ENCODE data around the gene TRAF7. TPM values are rescaled to one million over a fixed set of nuclear protein-coding genes. Genes with fewer than 3 reads are reported as not detected.

The TRAF7 gene
- total RNA-seq, 2 experiments from 2014 or later = 53.6 to 82.3 TPM

- H3K9me3 ChIP-seq (ENCODE audit: low read length) = 0 out of 2 replicates have a peak, but pooled peaks cover 8% of the 10 kb centered on the region
- H3K36me3 ChIP-seq (ENCODE audit: insufficient read depth, low read length) = peaks cover 56% of the 10 kb centered on the region
- intact Hi-C loops (cut with micrococcal nuclease; ENCODE audit: unreplicated experiment) = no loop called here
- no TSS peak for BruUV-seq (replicated peaks)
- TF ChIP-seq CTCF (conservative IDR thresholded peaks at IDR 0.05; ENCODE audit: low read length) (no peak), EZH2phosphoT487 (IDR thresholded peaks at IDR 0.05; ENCODE audit: borderline replicate concordance, low read depth, low read length) (no peak)
- no peak overlapping the region for H3K4me2 ChIP-seq (ENCODE audit: low read length)
- peaks cover 29% of the 10 kb centered on the region for H3K79me2 ChIP-seq (ENCODE audit: insufficient read depth, low read depth, low read length)
- no peaks in the 10 kb centered on the region for H3K9me2 ChIP-seq (ENCODE audit: insufficient read depth, low read length)
- H3K4me3 ChIP-seq (ENCODE audit: low read depth, low read length, poor library complexity, severe bottlenecking) = no peak overlapping the region
- no peak for DNase-seq (ENCODE audit: low spot score)
- H3K4me1 ChIP-seq (ENCODE audit: insufficient read depth, low read length, poor library complexity, severe bottlenecking) = peaks cover 7% of the 10 kb centered on the region
- H3K27ac ChIP-seq (ENCODE audit: low read depth, low read length, poor library complexity, severe bottlenecking) = no peak overlapping the region
- CTCF ChIA-PET (ENCODE audit: unreplicated experiment) = no interaction called here
- H2AFZ ChIP-seq (ENCODE audit: low read length) = no peak overlapping the region
- H4K20me1 ChIP-seq (ENCODE audit: insufficient read depth, low read length) = peaks cover 4% of the 10 kb centered on the region; the same call in 1 of the 2 replicates
- POLR2A ChIA-PET = interaction anchor here (0.6 kb wide), 1 partner anchor 202 kb away, joined by 4 read pairs; no protein-coding TSS in a partner anchor
Measured at GRCh38 chr16:2161911-2162310, 6.3 kb downstream of the TRAF7 start.

GRCh38 chr16:2162676-2163118 is 7.1 kb downstream of the TRAF7 start:
- ChIA-PET POLR2A (no interaction called here), CTCF (ENCODE audit: unreplicated experiment) (no interaction called here)
- Histone ChIP-seq H3K9me2 (ENCODE audit: insufficient read depth, low read length) (no peaks in the 10 kb centered on the region), H3K4me1 (ENCODE audit: insufficient read depth, low read length, poor library complexity, severe bottlenecking) (no peaks in the 10 kb centered on the region), H4K20me1 (ENCODE audit: insufficient read depth, low read length) (no peaks in the 10 kb centered on the region), H3K36me3 (ENCODE audit: insufficient read depth, low read length) (peaks cover 64% of the 10 kb centered on the region), H2AFZ (ENCODE audit: low read length) (no peak overlapping the region), H3K9me3 (ENCODE audit: low read length) (0 out of 2 replicates have a peak, but pooled peaks cover 8% of the 10 kb centered on the region), H3K4me3 (ENCODE audit: low read depth, low read length, poor library complexity, severe bottlenecking) (no peak overlapping the region), H3K79me2 (ENCODE audit: insufficient read depth, low read depth, low read length) (peaks cover 21% of the 10 kb centered on the region), H3K4me2 (ENCODE audit: low read length) (no peak overlapping the region), H3K27ac (ENCODE audit: low read depth, low read length, poor library complexity, severe bottlenecking) (no peak overlapping the region)
- intact Hi-C loops (cut with micrococcal nuclease; ENCODE audit: unreplicated experiment) = no loop called here
- DNase-seq (ENCODE audit: low spot score) = no peak
- TF ChIP-seq CTCF (conservative IDR thresholded peaks at IDR 0.05; ENCODE audit: low read length) (no peak), EZH2phosphoT487 (IDR thresholded peaks at IDR 0.05; ENCODE audit: borderline replicate concordance, low read depth, low read length) (no peak)
- no TSS peak for BruUV-seq (replicated peaks)

GRCh38 chr16:2163211-2163881 is 7.8 kb downstream of the TRAF7 start:
- no peak overlapping the region for H2AFZ ChIP-seq (ENCODE audit: low read length)
- no peak overlapping the region for H3K4me2 ChIP-seq (ENCODE audit: low read length)
- H3K9me2 ChIP-seq (ENCODE audit: insufficient read depth, low read length) = no peaks in the 10 kb centered on the region
- CTCF ChIA-PET (ENCODE audit: unreplicated experiment) = no interaction called here
- TF ChIP-seq CTCF (conservative IDR thresholded peaks at IDR 0.05; ENCODE audit: low read length) (no peak), EZH2phosphoT487 (IDR thresholded peaks at IDR 0.05; ENCODE audit: borderline replicate concordance, low read depth, low read length) (no peak)
- no peaks in the 10 kb centered on the region for H3K4me1 ChIP-seq (ENCODE audit: insufficient read depth, low read length, poor library complexity, severe bottlenecking)
- BruUV-seq (replicated peaks) = no TSS peak
- 0 out of 2 replicates have a peak, but pooled peaks cover 8% of the 10 kb centered on the region for H3K9me3 ChIP-seq (ENCODE audit: low read length)
- peaks cover 14% of the 10 kb centered on the region for H3K79me2 ChIP-seq (ENCODE audit: insufficient read depth, low read depth, low read length)
- H3K27ac ChIP-seq (ENCODE audit: low read depth, low read length, poor library complexity, severe bottlenecking) = no peak overlapping the region
- H3K4me3 ChIP-seq (ENCODE audit: low read depth, low read length, poor library complexity, severe bottlenecking) = no peak overlapping the region
- no peaks in the 10 kb centered on the region for H4K20me1 ChIP-seq (ENCODE audit: insufficient read depth, low read length)
- peaks cover 71% of the 10 kb centered on the region for H3K36me3 ChIP-seq (ENCODE audit: insufficient read depth, low read length)
- intact Hi-C loops (cut with micrococcal nuclease; ENCODE audit: unreplicated experiment) = no loop called here
- POLR2A ChIA-PET = no interaction called here
- no peak for DNase-seq (ENCODE audit: low spot score)
